Raji (cell line): ENCODE data around the gene SHANK2.

Experiments
- POLR2A ChIP-seq: IDR thresholded peaks from 2 replicates; pipeline ENCODE4 v1.6.1; 2011; ENCODE audit warnings: low read depth, low read length, control low read depth; ENCODE audit not compliant: insufficient read depth

The SHANK2 gene

GRCh38 chr11:71251761-71252268 lies 562 bp downstream of the SHANK2 start:
- TF ChIP-seq POLR2A, result no peak

- no peak for TF ChIP-seq POLR2A
Measured at GRCh38 chr11:71251151-71251721, 1.1 kb downstream of the SHANK2 start.

- no peak for TF ChIP-seq POLR2A
Measured at GRCh38 chr11:71250523-71251150, 1.7 kb downstream of the SHANK2 start.

- TF ChIP-seq POLR2A, result no peak
Measured at GRCh38 chr11:71249301-71249700, 3.1 kb downstream of the SHANK2 start.

GRCh38 chr11:71248656-71249055 lies 3.7 kb downstream of the SHANK2 start:
- TF ChIP-seq POLR2A, result no peak

GRCh38 chr11:71248251-71248570 lies 4.2 kb downstream of the SHANK2 start:
- no peak for TF ChIP-seq POLR2A

GRCh38 chr11:71247551-71248250 lies 4.7 kb downstream of the SHANK2 start:
- no peak for TF ChIP-seq POLR2A

- no peak for TF ChIP-seq POLR2A
Measured at GRCh38 chr11:71246559-71246958, 5.8 kb downstream of the SHANK2 start.

GRCh38 chr11:71245601-71246391 lies 6.6 kb downstream of the SHANK2 start:
- no peak for TF ChIP-seq POLR2A

GRCh38 chr11:71244116-71244810 lies 8.1 kb downstream of the SHANK2 start:
- no peak for TF ChIP-seq POLR2A

GRCh38 chr11:71242391-71242790 lies 10.0 kb downstream of the SHANK2 start:
- TF ChIP-seq POLR2A, result no peak

GRCh38 chr11:71241721-71242259 lies 10.6 kb downstream of the SHANK2 start:
- TF ChIP-seq POLR2A, result no peak

- TF ChIP-seq POLR2A, result no peak
Measured at GRCh38 chr11:71240865-71241691, 11.3 kb downstream of the SHANK2 start.
